ENCODE data around the gene STK26.

STK26 gene

DNA sequence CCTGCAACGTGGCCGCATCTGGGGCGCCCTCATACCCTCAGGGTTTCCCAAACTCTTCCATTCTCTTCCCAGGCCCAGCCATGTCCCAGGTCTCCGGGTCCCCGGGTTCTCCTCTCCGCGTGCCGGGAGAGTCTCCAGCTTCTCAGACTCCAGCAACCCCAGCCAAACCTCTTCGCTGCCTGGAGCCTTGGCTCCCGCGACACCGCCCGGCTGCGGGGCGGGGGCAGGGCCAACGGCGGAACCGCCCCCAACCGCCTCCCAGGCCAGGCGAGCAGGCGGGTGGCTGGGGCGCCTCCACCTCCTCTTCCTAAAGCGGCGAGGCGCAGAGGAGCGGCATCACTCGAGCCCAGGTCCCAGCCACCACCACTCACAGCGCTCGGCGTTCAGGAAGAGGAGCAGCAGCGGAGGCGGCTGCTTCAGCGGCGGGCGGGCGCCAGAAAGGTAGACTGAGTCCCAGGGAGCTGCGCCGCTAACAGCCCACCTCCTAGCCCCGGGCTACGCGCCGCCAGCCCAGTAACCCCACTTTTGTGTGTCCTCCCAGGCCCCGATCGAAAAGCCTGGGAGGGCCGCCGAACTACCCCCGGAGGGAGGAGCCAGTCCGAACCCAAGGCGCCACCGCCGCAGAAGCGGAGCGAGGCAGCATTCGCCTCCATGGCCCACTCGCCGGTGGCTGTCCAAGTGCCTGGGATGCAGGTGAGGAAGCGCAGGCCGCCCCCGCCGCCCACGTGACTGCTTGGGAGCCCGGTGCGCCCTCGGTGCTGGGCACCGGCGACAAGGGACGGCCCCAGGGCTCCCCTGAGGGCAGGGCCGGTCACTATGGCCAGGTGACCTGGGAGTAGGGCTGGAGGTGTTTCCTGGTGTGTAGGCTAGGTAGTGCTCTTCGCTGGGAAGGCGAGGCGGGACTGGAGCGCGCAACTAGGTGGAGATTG is at the start of gene STK26:
Gene STK26 (plus strand): TSS at position 336 of the 929 bp plus-strand sequence. CDS start 316 bp downstream, at position 652.
- TF ChIP-seq, protein P1, sequence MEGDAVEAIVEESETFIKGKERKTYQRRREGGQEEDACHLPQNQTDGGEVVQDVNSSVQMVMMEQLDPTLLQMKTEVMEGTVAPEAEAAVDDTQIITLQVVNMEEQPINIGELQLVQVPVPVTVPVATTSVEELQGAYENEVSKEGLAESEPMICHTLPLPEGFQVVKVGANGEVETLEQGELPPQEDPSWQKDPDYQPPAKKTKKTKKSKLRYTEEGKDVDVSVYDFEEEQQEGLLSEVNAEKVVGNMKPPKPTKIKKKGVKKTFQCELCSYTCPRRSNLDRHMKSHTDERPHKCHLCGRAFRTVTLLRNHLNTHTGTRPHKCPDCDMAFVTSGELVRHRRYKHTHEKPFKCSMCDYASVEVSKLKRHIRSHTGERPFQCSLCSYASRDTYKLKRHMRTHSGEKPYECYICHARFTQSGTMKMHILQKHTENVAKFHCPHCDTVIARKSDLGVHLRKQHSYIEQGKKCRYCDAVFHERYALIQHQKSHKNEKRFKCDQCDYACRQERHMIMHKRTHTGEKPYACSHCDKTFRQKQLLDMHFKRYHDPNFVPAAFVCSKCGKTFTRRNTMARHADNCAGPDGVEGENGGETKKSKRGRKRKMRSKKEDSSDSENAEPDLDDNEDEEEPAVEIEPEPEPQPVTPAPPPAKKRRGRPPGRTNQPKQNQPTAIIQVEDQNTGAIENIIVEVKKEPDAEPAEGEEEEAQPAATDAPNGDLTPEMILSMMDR (IDR thresholded peaks at IDR 0.05; ENCODE audit: low read depth, low read length, missing control alignments), result no peak
- in situ Hi-C loops (cut with HindIII; ENCODE audit: low sequenced_read_pairs), result no loop called here
- peak within 1 kb of the TSS; percentile 62 for H3K4me3 ChIP-seq (ENCODE audit: low read depth, low read length)
- peak; percentile 8 for DNase-seq (ENCODE audit: low read depth)

DNA sequence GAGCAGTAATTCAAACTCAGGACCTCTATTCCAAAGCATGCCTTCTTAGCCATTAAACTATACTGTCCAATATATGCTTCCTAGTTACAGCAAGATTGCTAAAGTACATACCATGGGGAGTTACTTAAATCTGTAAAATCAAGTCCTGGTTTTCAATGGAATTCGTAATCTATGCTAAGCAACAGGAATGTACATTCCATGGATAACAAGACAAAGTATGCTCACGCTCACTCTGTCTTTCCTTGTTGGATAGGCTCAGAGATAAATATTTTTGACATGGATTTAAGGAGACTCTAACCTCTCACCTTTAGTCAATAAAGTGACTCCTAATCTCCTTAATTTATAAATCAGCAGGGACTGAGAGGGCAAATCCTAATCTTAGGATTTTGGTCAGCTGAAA is 47.3 kb upstream of the STK26 start:
- in situ Hi-C loops (cut with HindIII; ENCODE audit: low sequenced_read_pairs), result no loop called here
- TF ChIP-seq, protein P1 (IDR thresholded peaks at IDR 0.05; ENCODE audit: low read depth, low read length, missing control alignments), result no peak

GRCh38 chrX:131977619-131978018 is 45.5 kb upstream of the STK26 start:
- in situ Hi-C loops (cut with HindIII; ENCODE audit: low sequenced_read_pairs), result no loop called here
- H3K4me3 ChIP-seq (ENCODE audit: low read depth, low read length), result no peak overlapping the region
- DNase-seq (ENCODE audit: low read depth), result no peak
- TF ChIP-seq, protein P1 (IDR thresholded peaks at IDR 0.05; ENCODE audit: low read depth, low read length, missing control alignments), result no peak

More for the DNA sequence above, 47.3 kb upstream of the STK26 start:
- H3K4me3 ChIP-seq (ENCODE audit: low read depth, low read length), result no peak overlapping the region
- DNase-seq (ENCODE audit: low read depth), result no peak

GRCh38 chrX:131979116-131979515 is 44.0 kb upstream of the STK26 start:
- in situ Hi-C loops (cut with HindIII; ENCODE audit: low sequenced_read_pairs), result no loop called here

GRCh38 chrX:131985526-131986049 is 37.5 kb upstream of the STK26 start:
- no peak overlapping the region for H3K4me3 ChIP-seq (ENCODE audit: low read depth, low read length)
- no peak for DNase-seq (ENCODE audit: low read depth)
- TF ChIP-seq, protein P1 (IDR thresholded peaks at IDR 0.05; ENCODE audit: low read depth, low read length, missing control alignments), result no peak
- in situ Hi-C loops (cut with HindIII; ENCODE audit: low sequenced_read_pairs), result no loop called here

More at GRCh38 chrX:131979116-131979515, 44.0 kb upstream of the STK26 start:
- H3K4me3 ChIP-seq (ENCODE audit: low read depth, low read length), result no peak overlapping the region
- DNase-seq (ENCODE audit: low read depth), result no peak
- TF ChIP-seq, protein P1 (IDR thresholded peaks at IDR 0.05; ENCODE audit: low read depth, low read length, missing control alignments), result no peak

- H3K4me3 ChIP-seq (ENCODE audit: low read depth, low read length), result no peak overlapping the region
- TF ChIP-seq, protein P1 (IDR thresholded peaks at IDR 0.05; ENCODE audit: low read depth, low read length, missing control alignments), result no peak
- no peak for DNase-seq (ENCODE audit: low read depth)
- in situ Hi-C loops (cut with HindIII; ENCODE audit: low sequenced_read_pairs), result no loop called here
Observed at GRCh38 chrX:131987252-131987651, 35.9 kb upstream of the STK26 start.
